MCF 10A (cell line): ENCODE measurements around the gene MGMT. TPM values are rescaled to one million over a fixed set of nuclear protein-coding genes. Genes with fewer than 3 reads are reported as not detected.

ENCODE experiments used
- BruUV-seq: library from RNA; stranded (reverse); fragments of 400-500 nt; replicated peaks from 2 replicates; lab custom pipeline; 2021; lab: Mats Ljungman, UMichigan
- CTCF ChIA-PET: fragments of 300-600 bp; sonication (Branson Sonifier 250); formaldehyde crosslinking; extraction: SDS; loops from one replicate; lab custom pipeline; 2021; ENCODE audit warnings: antibody characterized with exemption, inconsistent platforms; lab: Yijun Ruan, JAX
- POLR2A ChIA-PET: fragments of 300-600, 350-650 bp; sonication (Branson Sonifier 250); formaldehyde crosslinking; extraction: SDS; loops from one replicate; lab custom pipeline; 2020; ENCODE audit warnings: antibody characterized with exemption, inconsistent platforms; lab: Yijun Ruan, JAX
- DNase-seq: peaks from one replicate; pipeline ENCODE4 v3.0.0-alpha.2; 2018; ENCODE audit not compliant: unreplicated experiment
- H3K27ac Mint-ChIP-seq: one replicate; pipeline ENCODE4 v1.8.0; 2022; ENCODE audit warnings: mild to moderate bottlenecking, low read depth, mixed read lengths; ENCODE audit not compliant: unreplicated experiment
- H3K27me3 Mint-ChIP-seq: one replicate; pipeline ENCODE4 v1.8.0; 2022; ENCODE audit warnings: mixed read lengths; ENCODE audit not compliant: insufficient read depth, unreplicated experiment
- H3K36me3 Mint-ChIP-seq: one replicate; pipeline ENCODE4 v1.8.0; 2022; ENCODE audit warnings: mild to moderate bottlenecking, moderate library complexity, mixed read lengths; ENCODE audit not compliant: insufficient read depth, unreplicated experiment
- H3K4me1 Mint-ChIP-seq: one replicate; pipeline ENCODE4 v1.8.0; 2022; ENCODE audit warnings: mixed read lengths; ENCODE audit not compliant: insufficient read depth, unreplicated experiment
- H3K4me3 Mint-ChIP-seq: one replicate; pipeline ENCODE4 v1.8.0; 2022; ENCODE audit warnings: mild to moderate bottlenecking, moderate library complexity, mixed read lengths; ENCODE audit not compliant: unreplicated experiment
- H3K9me3 Mint-ChIP-seq: one replicate; pipeline ENCODE4 v1.8.0; 2022; ENCODE audit warnings: mixed read lengths; ENCODE audit not compliant: unreplicated experiment
- CTCF ChIP-seq: fragments of 200-600 bp; IDR thresholded peaks from one replicate; pipeline ENCODE4 v1.8.0; 2022; ENCODE audit warnings: antibody characterized with exemption, mild to moderate bottlenecking; ENCODE audit not compliant: unreplicated experiment
- intact Hi-C: fragments of 100-400 bp; cut with micrococcal nuclease; formaldehyde crosslinking; loops from 2 replicates; pipeline ENCODE4 v1.14.1; 2022
- total RNA-seq: library from RNA; stranded (reverse); gene quantifications from 2 replicates; pipeline ENCODE4 v1.2.3, GENCODE V29; 2022

MGMT gene
- total RNA-seq, 1 experiment from 2014 or later = 18.0 TPM

- no TSS peak for BruUV-seq
Measured at GRCh38 chr10:129784291-129784690, 317.2 kb downstream of the MGMT start.

GRCh38 chr10:129784891-129785290, 317.9 kb downstream of the MGMT start:
- Mint-ChIP-seq H3K4me1 (no peaks in the 10 kb centered on the region), H3K9me3 (peaks cover 14% of the 10 kb centered on the region)

More at GRCh38 chr10:129784291-129784690, 317.2 kb downstream of the MGMT start:
- DNase-seq = no peak
- Mint-ChIP-seq H3K27me3 (no peaks in the 10 kb centered on the region), H3K4me1 (no peaks in the 10 kb centered on the region), H3K27ac (no peak overlapping the region), H3K36me3 (no peaks in the 10 kb centered on the region), H3K9me3 (peaks cover 14% of the 10 kb centered on the region), H3K4me3 (no peak overlapping the region)
- ChIA-PET CTCF (interaction anchor here (0.5 to 0.6 kb wide), 2 partner anchors 338 to 977 kb away, joined by 3 read pairs; no protein-coding TSS in a partner anchor), POLR2A (no interaction called here)
- no peak for TF ChIP-seq CTCF
- intact Hi-C loops = no loop called here

GRCh38 chr10:129785536-129785981, 318.5 kb downstream of the MGMT start:
- Mint-ChIP-seq H3K4me1 (no peaks in the 10 kb centered on the region), H3K27ac (no peak overlapping the region), H3K9me3 (peaks cover 13% of the 10 kb centered on the region), H3K27me3 (no peaks in the 10 kb centered on the region), H3K4me3 (no peak overlapping the region), H3K36me3 (no peaks in the 10 kb centered on the region)
- DNase-seq = no peak
- CTCF ChIA-PET = no interaction called here
- POLR2A ChIA-PET = no interaction called here
- intact Hi-C loops = no loop called here
- BruUV-seq = no TSS peak
- TF ChIP-seq CTCF = no peak

More at GRCh38 chr10:129784891-129785290, 317.9 kb downstream of the MGMT start:
- TF ChIP-seq CTCF = no peak
- Mint-ChIP-seq H3K27me3 (no peaks in the 10 kb centered on the region), H3K36me3 (no peaks in the 10 kb centered on the region), H3K4me3 (no peak overlapping the region), H3K27ac (no peak overlapping the region)
- intact Hi-C loops = no loop called here
- no TSS peak for BruUV-seq
- ChIA-PET POLR2A (no interaction called here), CTCF (interaction anchor here (0.5 kb wide), 1 partner anchor 339 kb away, joined by 3 read pairs; no protein-coding TSS in a partner anchor)
- DNase-seq = no peak

GRCh38 chr10:129786216-129786615, 319.2 kb downstream of the MGMT start:
- H3K9me3 Mint-ChIP-seq = peaks cover 11% of the 10 kb centered on the region
- no peak for DNase-seq
- no peak overlapping the region for H3K27ac Mint-ChIP-seq
- POLR2A ChIA-PET = no interaction called here
- CTCF ChIA-PET = interaction anchor here (0.7 kb wide), 1 partner anchor 1319 kb away, joined by 3 read pairs; no protein-coding TSS in a partner anchor
- no peaks in the 10 kb centered on the region for H3K4me1 Mint-ChIP-seq
- intact Hi-C loops = no loop called here
- no peak overlapping the region for H3K4me3 Mint-ChIP-seq
- no peaks in the 10 kb centered on the region for H3K36me3 Mint-ChIP-seq
- no peaks in the 10 kb centered on the region for H3K27me3 Mint-ChIP-seq
- TF ChIP-seq CTCF = no peak
- BruUV-seq = no TSS peak
